OCI-LY1 (cell line): ENCODE data around the gene NCSTN.

Source experiments
- H2AFZ ChIP-seq: fragments of 200-600 bp; sonication (generic), shearing (Covaris generic); 2 replicates; pipeline ENCODE4 v1.6.0; 2014; ENCODE audit warnings: antibody characterized with exemption, mild to moderate bottlenecking, low read length
- H3F3A ChIP-seq: fragments of 200-600 bp; sonication (generic), shearing (Covaris generic); 2 replicates; pipeline ENCODE4 v1.6.0; 2014; ENCODE audit warnings: mild to moderate bottlenecking, antibody characterized with exemption, low read length, moderate library complexity; ENCODE audit not compliant: insufficient read depth
- H3K27ac ChIP-seq: fragments of 200-600 bp; sonication (generic); 2 replicates; pipeline ENCODE4 v1.5.1; 2014; ENCODE audit warnings: low read length, mixed run types, mild to moderate bottlenecking, low read depth; ENCODE audit not compliant: poor library complexity, severe bottlenecking
- H3K27me3 ChIP-seq: fragments of 200-600 bp; sonication (generic); 2 replicates; pipeline ENCODE4 v1.6.0; 2014; ENCODE audit warnings: antibody characterized with exemption, mild to moderate bottlenecking, low read length, moderate library complexity; ENCODE audit not compliant: insufficient read depth
- H3K36me3 ChIP-seq: fragments of 200-600 bp; sonication (generic); 2 replicates; pipeline ENCODE4 v1.6.1; 2014; ENCODE audit warnings: mild to moderate bottlenecking, antibody characterized with exemption, low read length, moderate library complexity, mixed read lengths; ENCODE audit not compliant: insufficient read depth
- H3K4me1 ChIP-seq: fragments of 200-600 bp; sonication (generic); 2 replicates; pipeline ENCODE4 v1.5.1; 2014; ENCODE audit warnings: mild to moderate bottlenecking, low read length, moderate library complexity; ENCODE audit not compliant: insufficient read depth, severe bottlenecking
- H3K4me2 ChIP-seq: fragments of 200-600 bp; sonication (generic), shearing (Covaris generic); 2 replicates; pipeline ENCODE4 v1.6.1; 2014; ENCODE audit warnings: low read length
- H3K4me3 ChIP-seq: fragments of 200-600 bp; sonication (generic); 2 replicates; pipeline ENCODE4 v1.5.1; 2014; ENCODE audit warnings: low read length, low read depth, mild to moderate bottlenecking, mixed read lengths; ENCODE audit not compliant: poor library complexity, severe bottlenecking
- H3K79me2 ChIP-seq: fragments of 200-600 bp; shearing (Covaris generic); 2 replicates; pipeline ENCODE4 v1.6.1; 2016; ENCODE audit warnings: mixed run types, low read length, mixed read lengths; ENCODE audit not compliant: insufficient read depth
- H3K9ac ChIP-seq: fragments of 200-600 bp; sonication (generic), shearing (Covaris generic); 2 replicates; pipeline ENCODE4 v1.6.1; 2014; ENCODE audit warnings: mild to moderate bottlenecking, low read length, mixed read lengths
- H3K9me2 ChIP-seq: fragments of 200-600 bp; sonication (generic), shearing (Covaris generic); 2 replicates; pipeline ENCODE4 v1.6.1; 2014; ENCODE audit warnings: low read depth, mild to moderate bottlenecking, low read length, mixed read lengths
- H3K9me3 ChIP-seq: fragments of 200-600 bp; shearing (Covaris generic); 2 replicates; pipeline ENCODE4 v1.6.1; 2014; ENCODE audit warnings: low read length, mixed read lengths
- H4K20me1 ChIP-seq: fragments of 200-600 bp; sonication (generic), shearing (Covaris generic); 2 replicates; pipeline ENCODE4 v1.6.0; 2016; ENCODE audit warnings: mild to moderate bottlenecking, low read length; ENCODE audit not compliant: insufficient read depth
- CTCF ChIP-seq: fragments of 200-600 bp; sonication (generic), shearing (Covaris generic); IDR thresholded peaks from 2 replicates; pipeline ENCODE4 v1.5.1; 2017; ENCODE audit warnings: mild to moderate bottlenecking, antibody characterized with exemption, low read length, moderate library complexity, mixed read lengths
- EZH2 ChIP-seq: fragments of 200-600 bp; sonication (generic), shearing (Covaris generic); IDR thresholded peaks from 2 replicates; pipeline ENCODE4 v1.8.0; 2017; ENCODE audit warnings: borderline replicate concordance, mixed run types, mild to moderate bottlenecking, antibody characterized with exemption, low read length, moderate library complexity, mixed read lengths

The NCSTN gene

GRCh38 chr1:160307118-160307791 is 35.9 kb upstream of the NCSTN start:
- Histone ChIP-seq H3F3A (no peaks in the 10 kb centered on the region), H2AFZ (no peak overlapping the region), H3K27ac (no peak overlapping the region), H3K9ac (no peak overlapping the region), H3K4me2 (no peak overlapping the region), H3K9me3 (no peaks in the 10 kb centered on the region), H3K79me2 (no peaks in the 10 kb centered on the region), H3K36me3 (peaks cover 92% of the 10 kb centered on the region), H4K20me1 (no peaks in the 10 kb centered on the region), H3K9me2 (no peaks in the 10 kb centered on the region), H3K4me3 (no peak overlapping the region), H3K4me1 (peaks cover 15% of the 10 kb centered on the region), H3K27me3 (no peaks in the 10 kb centered on the region)
- TF ChIP-seq EZH2 (no peak), CTCF (no peak)

GRCh38 chr1:160308451-160309184 is 34.6 kb upstream of the NCSTN start:
- no peak for TF ChIP-seq CTCF
- no peak for TF ChIP-seq EZH2
- Histone ChIP-seq H3K9ac (no peak overlapping the region), H3K27ac (no peak overlapping the region), H3K4me1 (peaks cover 15% of the 10 kb centered on the region), H4K20me1 (no peaks in the 10 kb centered on the region), H3K4me3 (no peak overlapping the region), H3K9me2 (no peaks in the 10 kb centered on the region), H3K36me3 (peaks cover 95% of the 10 kb centered on the region), H3K79me2 (no peaks in the 10 kb centered on the region), H3K4me2 (no peak overlapping the region), H3K27me3 (no peaks in the 10 kb centered on the region), H3K9me3 (no peaks in the 10 kb centered on the region), H2AFZ (no peak overlapping the region), H3F3A (no peaks in the 10 kb centered on the region)

GRCh38 chr1:160309185-160309557 is 34.0 kb upstream of the NCSTN start:
- no peak overlapping the region for H3K27ac ChIP-seq
- H3K4me2 ChIP-seq: no peak overlapping the region
- no peaks in the 10 kb centered on the region for H3F3A ChIP-seq
- H4K20me1 ChIP-seq: no peaks in the 10 kb centered on the region
- H3K9me2 ChIP-seq: no peaks in the 10 kb centered on the region
- peaks cover 95% of the 10 kb centered on the region for H3K36me3 ChIP-seq
- H3K4me1 ChIP-seq: peaks cover 15% of the 10 kb centered on the region
- TF ChIP-seq EZH2 (no peak), CTCF (no peak)
- H3K79me2 ChIP-seq: no peaks in the 10 kb centered on the region
- no peak overlapping the region for H3K4me3 ChIP-seq
- H3K9me3 ChIP-seq: no peaks in the 10 kb centered on the region
- no peak overlapping the region for H3K9ac ChIP-seq
- H3K27me3 ChIP-seq: no peaks in the 10 kb centered on the region
- no peak overlapping the region for H2AFZ ChIP-seq
